Body of pancreas (tissue), 4 donors: ENCODE data around the gene RECK.

Experiments
- POLR2A ChIP-seq, 3 donors: fragments of 450-650 bp; IDR thresholded peaks; one replicate each; pipeline ENCODE4 v1.6.1; 2016; ENCODE audit warnings: antibody characterized with exemption in 3 of 3, mild to moderate bottlenecking in 2 of 3
- TF ChIP-seq, protein P1 (sequence below), 7 experiments: fragments of 450-650 bp in 4 of 7; fragments of 200-600 bp in 3 of 7; sonication (generic) in 3 of 7; IDR thresholded peaks; one replicate each; pipeline ENCODE4 v1.5.1; 2016 to 2019; ENCODE audit warnings: antibody characterized with exemption in 7 of 7

DNA sequence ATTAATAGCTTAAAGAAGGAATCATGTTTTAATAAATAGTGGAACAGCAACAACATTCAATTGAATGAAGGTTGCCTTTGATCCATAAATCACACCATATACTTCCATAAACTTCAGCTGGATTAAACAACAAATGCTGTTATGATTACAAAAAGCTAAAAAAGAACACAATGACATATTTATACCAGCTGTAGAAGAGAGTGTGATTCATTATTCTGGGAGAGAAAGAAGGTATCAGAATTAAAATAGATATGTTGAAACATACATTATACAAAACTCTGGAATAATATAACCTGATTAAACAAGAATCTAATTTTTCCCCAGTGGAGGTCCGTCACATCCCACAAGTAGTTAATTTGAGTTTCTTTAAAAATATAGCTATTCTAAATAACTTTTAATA lies 7.5 kb upstream of the RECK start:
- TF ChIP-seq, protein P1, sequence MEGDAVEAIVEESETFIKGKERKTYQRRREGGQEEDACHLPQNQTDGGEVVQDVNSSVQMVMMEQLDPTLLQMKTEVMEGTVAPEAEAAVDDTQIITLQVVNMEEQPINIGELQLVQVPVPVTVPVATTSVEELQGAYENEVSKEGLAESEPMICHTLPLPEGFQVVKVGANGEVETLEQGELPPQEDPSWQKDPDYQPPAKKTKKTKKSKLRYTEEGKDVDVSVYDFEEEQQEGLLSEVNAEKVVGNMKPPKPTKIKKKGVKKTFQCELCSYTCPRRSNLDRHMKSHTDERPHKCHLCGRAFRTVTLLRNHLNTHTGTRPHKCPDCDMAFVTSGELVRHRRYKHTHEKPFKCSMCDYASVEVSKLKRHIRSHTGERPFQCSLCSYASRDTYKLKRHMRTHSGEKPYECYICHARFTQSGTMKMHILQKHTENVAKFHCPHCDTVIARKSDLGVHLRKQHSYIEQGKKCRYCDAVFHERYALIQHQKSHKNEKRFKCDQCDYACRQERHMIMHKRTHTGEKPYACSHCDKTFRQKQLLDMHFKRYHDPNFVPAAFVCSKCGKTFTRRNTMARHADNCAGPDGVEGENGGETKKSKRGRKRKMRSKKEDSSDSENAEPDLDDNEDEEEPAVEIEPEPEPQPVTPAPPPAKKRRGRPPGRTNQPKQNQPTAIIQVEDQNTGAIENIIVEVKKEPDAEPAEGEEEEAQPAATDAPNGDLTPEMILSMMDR (IDR thresholded peaks at IDR 0.05): no peak
- no peak for TF ChIP-seq POLR2A (IDR thresholded peaks at IDR 0.05)
